ENCODE measurements around the gene COL18A1. TPM values are rescaled to one million over a fixed set of nuclear protein-coding genes. Genes with fewer than 3 reads are reported as not detected.

The COL18A1 gene
- polyA plus RNA-seq, 2 of the 4 experiments (the other 2 are of a cell fraction), result 17.3 to 88.4 TPM

- TF ChIP-seq HMGXB4 (CRISPR knock-in tag; IDR thresholded peaks at IDR 0.05; ENCODE audit: borderline replicate concordance) (no peak), POLR2AphosphoS2 (conservative IDR thresholded peaks at IDR 0.05; ENCODE audit: low read length) (no peak), PHF8 (IDR thresholded peaks at IDR 0.05; ENCODE audit: borderline replicate concordance, low read depth) (no peak), ZNF302 (CRISPR knock-in tag; IDR thresholded peaks at IDR 0.05) (peak; percentile 62; the same call in 1 of the 2 replicates), BCL3 (IDR thresholded peaks at IDR 0.05) (peak; percentile 51; the same call in 1 of the 3 replicates), GATA3 (IDR thresholded peaks at IDR 0.05; ENCODE audit: borderline replicate concordance) (peak; percentile 79), MYC (IDR thresholded peaks at IDR 0.05; ENCODE audit: borderline replicate concordance, low read length) (no peak), CHD4 (IDR thresholded peaks at IDR 0.05; ENCODE audit: borderline replicate concordance) (no peak), RAD21 (conservative IDR thresholded peaks at IDR 0.05 in 1 of 2, IDR thresholded peaks at IDR 0.05 in 1 of 2) (peak in 1 of 2 experiments; percentile 13; a peak in 2 of 5 replicates), MAFK (IDR thresholded peaks at IDR 0.05; ENCODE audit: partially characterized antibody) (peak; percentile 92), BHLHE40 (IDR thresholded peaks at IDR 0.05; ENCODE audit: low read depth, low read length) (no peak), SREBF2 (IDR thresholded peaks at IDR 0.05) (no peak), ELK1 (IDR thresholded peaks at IDR 0.05; ENCODE audit: low read depth, low read length) (no peak), TP53 (CRISPR knock-in tag; IDR thresholded peaks at IDR 0.05) (no peak), EP300 (IDR thresholded peaks at IDR 0.05) (peak; percentile 52 to 62; a peak in 2 of 5 replicates), ZFP36 (IDR thresholded peaks at IDR 0.05; ENCODE audit: borderline replicate concordance, partially characterized antibody) (no peak), PBX3 (IDR thresholded peaks at IDR 0.05) (0 out of 2 replicates have a peak, but pooled peaks have one; percentile 49), ZC3H11A (IDR thresholded peaks at IDR 0.05) (no peak), CBX2 (IDR thresholded peaks at IDR 0.05; ENCODE audit: borderline replicate concordance, low read depth) (no peak), EHF (CRISPR knock-in tag; IDR thresholded peaks at IDR 0.05) (no peak; the same call in 1 of the 2 replicates), EHMT2 (IDR thresholded peaks at IDR 0.05; ENCODE audit: low read depth) (no peak), TFCP2L1 (CRISPR knock-in tag; IDR thresholded peaks at IDR 0.05) (no peak), FOSL2 (IDR thresholded peaks at IDR 0.05) (peak; percentile 94), FOSL2 (CRISPR knock-in tag; IDR thresholded peaks at IDR 0.05) (peak; percentile 99), HOXA7 (CRISPR knock-in tag; IDR thresholded peaks at IDR 0.05) (no peak), FOXS1 (CRISPR knock-in tag; IDR thresholded peaks at IDR 0.05) (0 out of 2 replicates have a peak, but pooled peaks have one; percentile 34), ZSCAN20 (CRISPR knock-in tag; IDR thresholded peaks at IDR 0.05) (no peak)
Measured at GRCh38 chr21:45363921-45364467, 41.0 kb upstream of the COL18A1 start (continued).

Data from A549 (cell line).